ENCODE data around the gene ZNF865.

GRCh38 chr19:55592391-55593090 is 12.9 kb upstream of the ZNF865 start:
- TF ChIP-seq ARNTL (CRISPR knock-in tag; IDR thresholded peaks at IDR 0.05; ENCODE audit: borderline replicate concordance, low read depth): no peak
- TF ChIP-seq PATZ1 (CRISPR knock-in tag; IDR thresholded peaks at IDR 0.05; ENCODE audit: borderline replicate concordance): no peak
- no peak for TF ChIP-seq ISL1 (CRISPR knock-in tag; IDR thresholded peaks at IDR 0.05)
- no peak for TF ChIP-seq CSDC2 (CRISPR knock-in tag; IDR thresholded peaks at IDR 0.05)
- no peak for TF ChIP-seq ZFP30 (CRISPR knock-in tag; IDR thresholded peaks at IDR 0.05)
- TF ChIP-seq RARB (CRISPR knock-in tag; IDR thresholded peaks at IDR 0.05): no peak
- TF ChIP-seq OSR1 (CRISPR knock-in tag; IDR thresholded peaks at IDR 0.05): no peak
